ENCODE data around the gene MAPRE3.

MAPRE3 gene

GRCh38 chr2:27023740-27024139 is 53.3 kb downstream of the MAPRE3 start:
- no peaks in the 10 kb centered on the region for H3K4me1 ChIP-seq (ENCODE audit: control insufficient read depth, insufficient read depth, low read length)
- H3K9me3 ChIP-seq (ENCODE audit: control insufficient read depth, insufficient read depth, low read length): no peaks in the 10 kb centered on the region
- no peaks in the 10 kb centered on the region for H3K27me3 ChIP-seq (ENCODE audit: control insufficient read depth, insufficient read depth, low read length)
- H3K9ac ChIP-seq (ENCODE audit: low read depth, low read length): no peak overlapping the region
- H3K4me3 ChIP-seq (ENCODE audit: low read depth, low read length): no peak overlapping the region
- peaks cover 15% of the 10 kb centered on the region for H3K36me3 ChIP-seq (ENCODE audit: control insufficient read depth, insufficient read depth, low read length)

GRCh38 chr2:27024188-27024587 is 53.8 kb downstream of the MAPRE3 start:
- Histone ChIP-seq H3K36me3 (ENCODE audit: control insufficient read depth, insufficient read depth, low read length) (peaks cover 19% of the 10 kb centered on the region), H3K4me3 (ENCODE audit: low read depth, low read length) (no peak overlapping the region), H3K9me3 (ENCODE audit: control insufficient read depth, insufficient read depth, low read length) (no peaks in the 10 kb centered on the region), H3K27me3 (ENCODE audit: control insufficient read depth, insufficient read depth, low read length) (no peaks in the 10 kb centered on the region), H3K4me1 (ENCODE audit: control insufficient read depth, insufficient read depth, low read length) (no peaks in the 10 kb centered on the region), H3K9ac (ENCODE audit: low read depth, low read length) (no peak overlapping the region)

GRCh38 chr2:27024812-27025211 is 54.4 kb downstream of the MAPRE3 start:
- peaks cover 20% of the 10 kb centered on the region for H3K36me3 ChIP-seq (ENCODE audit: control insufficient read depth, insufficient read depth, low read length)
- H3K9ac ChIP-seq (ENCODE audit: low read depth, low read length): no peak overlapping the region

GRCh38 chr2:27025281-27025800 is 54.9 kb downstream of the MAPRE3 start:
- no peaks in the 10 kb centered on the region for H3K27me3 ChIP-seq (ENCODE audit: control insufficient read depth, insufficient read depth, low read length)
- no peaks in the 10 kb centered on the region for H3K9me3 ChIP-seq (ENCODE audit: control insufficient read depth, insufficient read depth, low read length)
- no peaks in the 10 kb centered on the region for H3K4me1 ChIP-seq (ENCODE audit: control insufficient read depth, insufficient read depth, low read length)
- no peak overlapping the region for H3K4me3 ChIP-seq (ENCODE audit: low read depth, low read length)
- H3K9ac ChIP-seq (ENCODE audit: low read depth, low read length): no peak overlapping the region
- H3K36me3 ChIP-seq (ENCODE audit: control insufficient read depth, insufficient read depth, low read length): peaks cover 20% of the 10 kb centered on the region

More at GRCh38 chr2:27024812-27025211, 54.4 kb downstream of the MAPRE3 start:
- H3K9me3 ChIP-seq (ENCODE audit: control insufficient read depth, insufficient read depth, low read length): no peaks in the 10 kb centered on the region
- no peak overlapping the region for H3K4me3 ChIP-seq (ENCODE audit: low read depth, low read length)
- H3K4me1 ChIP-seq (ENCODE audit: control insufficient read depth, insufficient read depth, low read length): no peaks in the 10 kb centered on the region
- H3K27me3 ChIP-seq (ENCODE audit: control insufficient read depth, insufficient read depth, low read length): no peaks in the 10 kb centered on the region

- no peaks in the 10 kb centered on the region for H3K27me3 ChIP-seq (ENCODE audit: control insufficient read depth, insufficient read depth, low read length)
- H3K4me1 ChIP-seq (ENCODE audit: control insufficient read depth, insufficient read depth, low read length): no peaks in the 10 kb centered on the region
- no peak overlapping the region for H3K9ac ChIP-seq (ENCODE audit: low read depth, low read length)
- no peak overlapping the region for H3K4me3 ChIP-seq (ENCODE audit: low read depth, low read length)
- H3K9me3 ChIP-seq (ENCODE audit: control insufficient read depth, insufficient read depth, low read length): no peaks in the 10 kb centered on the region
- peaks cover 20% of the 10 kb centered on the region for H3K36me3 ChIP-seq (ENCODE audit: control insufficient read depth, insufficient read depth, low read length)
Observed at GRCh38 chr2:27025861-27026851, 55.7 kb downstream of the MAPRE3 start.

- no peaks in the 10 kb centered on the region for H3K27me3 ChIP-seq (ENCODE audit: control insufficient read depth, insufficient read depth, low read length)
- H3K9ac ChIP-seq (ENCODE audit: low read depth, low read length): no peak overlapping the region
- no peaks in the 10 kb centered on the region for H3K9me3 ChIP-seq (ENCODE audit: control insufficient read depth, insufficient read depth, low read length)
- no peak overlapping the region for H3K4me3 ChIP-seq (ENCODE audit: low read depth, low read length)
- H3K4me1 ChIP-seq (ENCODE audit: control insufficient read depth, insufficient read depth, low read length): peaks cover 2% of the 10 kb centered on the region
- peaks cover 20% of the 10 kb centered on the region for H3K36me3 ChIP-seq (ENCODE audit: control insufficient read depth, insufficient read depth, low read length)
Observed at GRCh38 chr2:27027211-27027651, 56.8 kb downstream of the MAPRE3 start.

- Histone ChIP-seq H3K4me3 (ENCODE audit: low read depth, low read length) (no peak overlapping the region), H3K36me3 (ENCODE audit: control insufficient read depth, insufficient read depth, low read length) (peaks cover 20% of the 10 kb centered on the region), H3K9me3 (ENCODE audit: control insufficient read depth, insufficient read depth, low read length) (no peaks in the 10 kb centered on the region), H3K27me3 (ENCODE audit: control insufficient read depth, insufficient read depth, low read length) (no peaks in the 10 kb centered on the region), H3K9ac (ENCODE audit: low read depth, low read length) (no peak overlapping the region), H3K4me1 (ENCODE audit: control insufficient read depth, insufficient read depth, low read length) (peaks cover 6% of the 10 kb centered on the region)
Observed at GRCh38 chr2:27029051-27029450, 58.6 kb downstream of the MAPRE3 start.

GRCh38 chr2:27032495-27033252 is 62.2 kb downstream of the MAPRE3 start, which contains the start of gene TMEM214:
Gene TMEM214 (plus strand): TSS chr2:27032965. CDS start chr2:27033016, 51 bp downstream.
- H3K9me3 ChIP-seq (ENCODE audit: control insufficient read depth, insufficient read depth, low read length): no peaks in the 10 kb centered on the region
- H3K9ac ChIP-seq (ENCODE audit: low read depth, low read length): peak within 1 kb of the TSS; percentile 42
- peaks cover 6% of the 10 kb centered on the region for H3K4me1 ChIP-seq (ENCODE audit: control insufficient read depth, insufficient read depth, low read length)
- H3K4me3 ChIP-seq (ENCODE audit: low read depth, low read length): peak within 1 kb of the TSS; percentile 97
- H3K27me3 ChIP-seq (ENCODE audit: control insufficient read depth, insufficient read depth, low read length): no peaks in the 10 kb centered on the region
- H3K36me3 ChIP-seq (ENCODE audit: control insufficient read depth, insufficient read depth, low read length): peaks cover 24% of the 10 kb centered on the region

GRCh38 chr2:27033253-27033852 is 62.9 kb downstream of the MAPRE3 start:
- Histone ChIP-seq H3K36me3 (ENCODE audit: control insufficient read depth, insufficient read depth, low read length) (peaks cover 30% of the 10 kb centered on the region), H3K4me1 (ENCODE audit: control insufficient read depth, insufficient read depth, low read length) (peaks cover 6% of the 10 kb centered on the region), H3K9ac (ENCODE audit: low read depth, low read length) (peak overlapping the region; percentile 42), H3K4me3 (ENCODE audit: low read depth, low read length) (peak overlapping the region; percentile 97), H3K9me3 (ENCODE audit: control insufficient read depth, insufficient read depth, low read length) (no peaks in the 10 kb centered on the region), H3K27me3 (ENCODE audit: control insufficient read depth, insufficient read depth, low read length) (no peaks in the 10 kb centered on the region)

- Histone ChIP-seq H3K9ac (ENCODE audit: low read depth, low read length) (no peak overlapping the region), H3K4me3 (ENCODE audit: low read depth, low read length) (no peak overlapping the region), H3K9me3 (ENCODE audit: control insufficient read depth, insufficient read depth, low read length) (no peaks in the 10 kb centered on the region), H3K36me3 (ENCODE audit: control insufficient read depth, insufficient read depth, low read length) (peaks cover 55% of the 10 kb centered on the region), H3K4me1 (ENCODE audit: control insufficient read depth, insufficient read depth, low read length) (peaks cover 4% of the 10 kb centered on the region), H3K27me3 (ENCODE audit: control insufficient read depth, insufficient read depth, low read length) (no peaks in the 10 kb centered on the region)
Observed at GRCh38 chr2:27038012-27038411, 67.6 kb downstream of the MAPRE3 start.

GRCh38 chr2:27038631-27039339 is 68.3 kb downstream of the MAPRE3 start:
- peaks cover 55% of the 10 kb centered on the region for H3K36me3 ChIP-seq (ENCODE audit: control insufficient read depth, insufficient read depth, low read length)

More at GRCh38 chr2:27038631-27039339, 68.3 kb downstream of the MAPRE3 start:
- no peak overlapping the region for H3K9ac ChIP-seq (ENCODE audit: low read depth, low read length)
- H3K4me3 ChIP-seq (ENCODE audit: low read depth, low read length): no peak overlapping the region
- no peaks in the 10 kb centered on the region for H3K4me1 ChIP-seq (ENCODE audit: control insufficient read depth, insufficient read depth, low read length)
- H3K9me3 ChIP-seq (ENCODE audit: control insufficient read depth, insufficient read depth, low read length): no peaks in the 10 kb centered on the region
- H3K27me3 ChIP-seq (ENCODE audit: control insufficient read depth, insufficient read depth, low read length): no peaks in the 10 kb centered on the region
